Endometrial microvascular endothelial cells (primary cell): ENCODE results near the gene FOXP3. TPM values are rescaled to one million over a fixed set of nuclear protein-coding genes. Genes with fewer than 3 reads are reported as not detected.

Experiments
- in situ Hi-C: cut with HindIII; loops from 2 replicates; pipeline ENCODE4 v1.10.0; 2017; ENCODE audit warnings: low sequenced_read_pairs, low pct_unique_long_range_greater_than_20kb; ENCODE audit errors: inconsistent ontology term
- total RNA-seq: library from RNA; depleted of rRNA; stranded (reverse); fragments of >200 nt; gene quantifications from one replicate; pipeline ENCODE4 v1.2.3, GENCODE V29; 2015; ENCODE audit errors: inconsistent ontology term

Gene FOXP3
- total RNA-seq, 1 donor from 2014 or later: 0.28 TPM

- in situ Hi-C loops: no loop called here
Observed at GRCh38 chrX:49276671-49277534, 12.4 kb upstream of the FOXP3 start.

- in situ Hi-C loops: no loop called here
Observed at GRCh38 chrX:49276207-49276606, 11.7 kb upstream of the FOXP3 start.

- in situ Hi-C loops: no loop called here
Observed at GRCh38 chrX:49273181-49273727, 8.7 kb upstream of the FOXP3 start.

- in situ Hi-C loops: no loop called here
Observed at GRCh38 chrX:49272421-49272820, 7.9 kb upstream of the FOXP3 start.

- in situ Hi-C loops: no loop called here
Observed at GRCh38 chrX:49271341-49271740, 6.8 kb upstream of the FOXP3 start.

DNA sequence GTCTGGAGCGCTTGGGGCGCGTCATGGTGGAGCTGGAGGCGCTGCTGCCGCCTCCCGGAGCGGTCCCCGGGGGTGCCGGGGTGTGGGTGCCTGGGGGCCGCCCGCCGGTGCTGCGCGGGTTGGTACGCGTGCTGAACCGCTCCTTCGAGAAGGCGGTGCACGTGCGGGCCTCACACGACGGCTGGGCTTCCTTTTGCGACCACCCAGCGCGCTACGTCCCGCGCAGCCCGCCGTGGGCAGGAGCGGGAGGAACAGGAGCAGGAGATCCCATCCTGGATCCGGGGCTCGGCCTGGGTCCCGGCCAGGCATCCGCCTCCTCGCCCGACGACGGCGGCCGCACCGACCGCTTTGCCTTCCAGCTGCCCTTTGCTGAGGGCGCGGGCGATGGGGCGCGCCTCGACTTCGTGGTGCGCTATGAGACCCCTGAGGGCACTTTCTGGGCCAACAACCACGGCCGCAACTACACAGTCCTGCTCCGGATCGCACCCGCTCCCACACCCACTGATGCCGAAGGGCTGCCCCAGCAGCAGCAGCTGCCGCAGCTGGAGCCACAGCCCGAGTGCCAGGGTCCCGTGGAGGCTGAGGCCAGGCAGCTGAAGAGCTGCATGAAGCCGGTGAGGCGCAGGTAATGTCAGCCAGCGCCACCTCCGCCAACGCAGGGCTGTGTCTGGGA lies 5.9 kb upstream of the FOXP3 start:
- in situ Hi-C loops: no loop called here

DNA sequence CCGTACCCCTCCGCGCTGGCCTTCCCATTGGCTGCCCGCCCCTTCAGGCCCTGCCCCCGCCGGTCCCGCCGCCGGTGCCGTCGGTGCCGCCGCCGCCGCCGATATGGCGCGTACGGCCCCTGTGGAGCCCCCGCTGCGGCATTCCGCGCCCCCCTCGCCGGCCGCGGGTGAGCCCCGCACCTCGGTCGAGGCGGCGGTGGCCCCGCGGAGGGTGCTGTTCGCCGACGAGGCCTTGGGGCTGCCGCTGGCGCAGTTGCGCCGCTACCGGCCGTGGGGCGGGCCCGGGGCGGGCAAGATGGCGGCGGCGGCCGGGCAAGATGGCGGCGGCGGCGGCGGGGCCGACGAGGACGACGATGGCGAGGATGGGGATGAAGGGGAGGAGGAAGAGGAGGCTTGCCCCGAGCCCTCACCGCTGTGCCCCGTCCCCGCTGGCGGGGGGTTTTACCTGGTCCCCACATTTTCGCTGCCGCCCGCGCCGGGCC lies 5.3 kb upstream of the FOXP3 start, which contains the start of gene PPP1R3F:
Gene PPP1R3F, plus strand, starts transcription at position 27 of the 482 bp plus-strand sequence. Its CDS starts 77 bp downstream, at position 104.
- in situ Hi-C loops: no loop called here

GRCh38 chrX:49269010-49269766 lies 4.7 kb upstream of the FOXP3 start:
- in situ Hi-C loops: no loop called here

DNA sequence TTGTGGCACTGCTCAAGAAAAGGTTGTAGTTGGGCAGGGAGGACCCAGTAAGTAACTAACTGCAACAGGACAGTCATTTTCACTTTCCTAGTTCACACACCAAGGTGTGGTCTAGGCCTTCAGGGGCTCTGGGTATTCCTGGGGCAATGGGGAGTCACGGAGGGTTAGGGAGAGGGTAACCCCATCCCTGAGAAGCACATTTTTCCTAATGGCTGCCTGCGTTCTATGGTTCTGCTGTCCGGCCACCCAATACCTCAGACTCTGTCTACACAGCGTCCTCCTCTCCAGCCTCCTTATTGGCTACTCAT lies 4.1 kb upstream of the FOXP3 start:
- in situ Hi-C loops: no loop called here

GRCh38 chrX:49266523-49267445 lies 2.3 kb upstream of the FOXP3 start:
- in situ Hi-C loops: no loop called here

GRCh38 chrX:49263631-49264030 lies 879 bp downstream of the FOXP3 start:
- in situ Hi-C loops: no loop called here

DNA sequence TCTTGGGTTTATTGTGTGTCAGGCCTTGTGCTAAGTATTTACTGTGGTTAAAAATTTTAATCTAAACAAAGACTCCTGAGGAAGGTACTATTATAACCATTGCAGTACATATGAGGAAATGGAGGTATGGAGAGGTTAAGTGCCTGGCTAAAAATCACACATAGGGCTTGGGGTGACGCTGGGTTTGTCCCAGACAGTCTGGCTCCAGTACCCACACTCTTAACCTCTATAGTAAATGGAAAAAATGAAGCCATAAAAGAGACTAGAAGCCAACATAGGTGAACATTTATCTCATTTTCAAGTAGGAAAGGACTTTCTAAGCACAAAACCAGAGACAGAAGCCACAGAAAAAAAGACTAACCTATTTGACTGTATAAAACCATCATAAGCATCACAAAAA lies 1.9 kb downstream of the FOXP3 start:
- in situ Hi-C loops: no loop called here

GRCh38 chrX:49260221-49260985 lies 4.1 kb downstream of the FOXP3 start:
- in situ Hi-C loops: no loop called here

GRCh38 chrX:49258749-49259124 lies 5.8 kb downstream of the FOXP3 start:
- in situ Hi-C loops: no loop called here

GRCh38 chrX:49257846-49258748 lies 6.4 kb downstream of the FOXP3 start:
- in situ Hi-C loops: no loop called here

GRCh38 chrX:49257074-49257790 lies 7.3 kb downstream of the FOXP3 start:
- in situ Hi-C loops: no loop called here
